Measurements from ENCODE around the gene PARL.

The PARL gene

GRCh38 chr3:183870563-183870962 is 14.1 kb downstream of the PARL start:
- no peaks in the 10 kb centered on the region for H3K4me1 ChIP-seq (ENCODE audit: insufficient read depth, low read length)
- H3K9me3 ChIP-seq (ENCODE audit: low read length) = peaks cover under 1% of the 10 kb centered on the region
- H2AFZ ChIP-seq (ENCODE audit: low read depth, low read length) = no peak overlapping the region
- no peak overlapping the region for H3K4me3 ChIP-seq (ENCODE audit: low read length)
- H3K36me3 ChIP-seq (ENCODE audit: insufficient read depth, low read length) = peaks cover 26% of the 10 kb centered on the region
- no peaks in the 10 kb centered on the region for H3K27me3 ChIP-seq (ENCODE audit: insufficient read depth, low read length)

- no peak overlapping the region for H3K4me3 ChIP-seq (ENCODE audit: low read length)
- H3K9me3 ChIP-seq (ENCODE audit: low read length) = peaks cover 3% of the 10 kb centered on the region
- no peaks in the 10 kb centered on the region for H3K4me1 ChIP-seq (ENCODE audit: insufficient read depth, low read length)
- no peaks in the 10 kb centered on the region for H3K27me3 ChIP-seq (ENCODE audit: insufficient read depth, low read length)
- no peak overlapping the region for H2AFZ ChIP-seq (ENCODE audit: low read depth, low read length)
- H3K36me3 ChIP-seq (ENCODE audit: insufficient read depth, low read length) = peaks cover 39% of the 10 kb centered on the region
Observed at GRCh38 chr3:183868796-183869195, 15.9 kb downstream of the PARL start.

GRCh38 chr3:183862610-183863009 is 22.1 kb downstream of the PARL start:
- no peaks in the 10 kb centered on the region for H3K4me1 ChIP-seq (ENCODE audit: insufficient read depth, low read length)
- H3K4me3 ChIP-seq (ENCODE audit: low read length) = no peak overlapping the region
- peaks cover 3% of the 10 kb centered on the region for H3K9me3 ChIP-seq (ENCODE audit: low read length)
- H2AFZ ChIP-seq (ENCODE audit: low read depth, low read length) = no peak overlapping the region
- peaks cover 87% of the 10 kb centered on the region for H3K36me3 ChIP-seq (ENCODE audit: insufficient read depth, low read length)
- no peaks in the 10 kb centered on the region for H3K27me3 ChIP-seq (ENCODE audit: insufficient read depth, low read length)

GRCh38 chr3:183857863-183858262 is 26.8 kb downstream of the PARL start:
- H3K4me3 ChIP-seq (ENCODE audit: low read length) = no peak overlapping the region
- H3K27me3 ChIP-seq (ENCODE audit: insufficient read depth, low read length) = no peaks in the 10 kb centered on the region
- peaks cover 5% of the 10 kb centered on the region for H3K9me3 ChIP-seq (ENCODE audit: low read length)
- no peaks in the 10 kb centered on the region for H3K4me1 ChIP-seq (ENCODE audit: insufficient read depth, low read length)
- H2AFZ ChIP-seq (ENCODE audit: low read depth, low read length) = no peak overlapping the region
- peaks cover 81% of the 10 kb centered on the region for H3K36me3 ChIP-seq (ENCODE audit: insufficient read depth, low read length)

GRCh38 chr3:183854318-183855035 is 30.2 kb downstream of the PARL start:
- Histone ChIP-seq H3K9me3 (ENCODE audit: low read length) (peaks cover 5% of the 10 kb centered on the region), H3K4me1 (ENCODE audit: insufficient read depth, low read length) (no peaks in the 10 kb centered on the region), H2AFZ (ENCODE audit: low read depth, low read length) (no peak overlapping the region), H3K36me3 (ENCODE audit: insufficient read depth, low read length) (peaks cover 59% of the 10 kb centered on the region), H3K4me3 (ENCODE audit: low read length) (no peak overlapping the region), H3K27me3 (ENCODE audit: insufficient read depth, low read length) (no peaks in the 10 kb centered on the region)

GRCh38 chr3:183845608-183846288 is 38.9 kb downstream of the PARL start:
- no peak overlapping the region for H3K4me3 ChIP-seq (ENCODE audit: low read length)
- H3K9me3 ChIP-seq (ENCODE audit: low read length) = no peaks in the 10 kb centered on the region
- H3K4me1 ChIP-seq (ENCODE audit: insufficient read depth, low read length) = no peaks in the 10 kb centered on the region
- H2AFZ ChIP-seq (ENCODE audit: low read depth, low read length) = no peak overlapping the region
- H3K27me3 ChIP-seq (ENCODE audit: insufficient read depth, low read length) = no peaks in the 10 kb centered on the region
- H3K36me3 ChIP-seq (ENCODE audit: insufficient read depth, low read length) = peaks cover 55% of the 10 kb centered on the region

- Histone ChIP-seq H3K9me3 (ENCODE audit: low read length) (no peaks in the 10 kb centered on the region), H3K36me3 (ENCODE audit: insufficient read depth, low read length) (peaks cover 56% of the 10 kb centered on the region), H2AFZ (ENCODE audit: low read depth, low read length) (no peak overlapping the region), H3K4me1 (ENCODE audit: insufficient read depth, low read length) (no peaks in the 10 kb centered on the region), H3K4me3 (ENCODE audit: low read length) (no peak overlapping the region), H3K27me3 (ENCODE audit: insufficient read depth, low read length) (no peaks in the 10 kb centered on the region)
Observed at GRCh38 chr3:183845090-183845489, 39.6 kb downstream of the PARL start.

- Histone ChIP-seq H3K4me3 (ENCODE audit: low read length) (no peak overlapping the region), H2AFZ (ENCODE audit: low read depth, low read length) (no peak overlapping the region), H3K36me3 (ENCODE audit: insufficient read depth, low read length) (peaks cover 57% of the 10 kb centered on the region), H3K9me3 (ENCODE audit: low read length) (no peaks in the 10 kb centered on the region), H3K4me1 (ENCODE audit: insufficient read depth, low read length) (no peaks in the 10 kb centered on the region), H3K27me3 (ENCODE audit: insufficient read depth, low read length) (no peaks in the 10 kb centered on the region)
Observed at GRCh38 chr3:183844606-183845005, 40.1 kb downstream of the PARL start.

GRCh38 chr3:183839751-183840150 is 44.9 kb downstream of the PARL start:
- Histone ChIP-seq H2AFZ (ENCODE audit: low read depth, low read length) (no peak overlapping the region), H3K4me3 (ENCODE audit: low read length) (no peak overlapping the region), H3K4me1 (ENCODE audit: insufficient read depth, low read length) (no peaks in the 10 kb centered on the region), H3K27me3 (ENCODE audit: insufficient read depth, low read length) (no peaks in the 10 kb centered on the region), H3K9me3 (ENCODE audit: low read length) (no peaks in the 10 kb centered on the region), H3K36me3 (ENCODE audit: insufficient read depth, low read length) (peaks cover 59% of the 10 kb centered on the region)

- H3K9me3 ChIP-seq (ENCODE audit: low read length) = no peaks in the 10 kb centered on the region
- peaks cover 17% of the 10 kb centered on the region for H3K4me1 ChIP-seq (ENCODE audit: insufficient read depth, low read length)
- no peaks in the 10 kb centered on the region for H3K27me3 ChIP-seq (ENCODE audit: insufficient read depth, low read length)
- H3K4me3 ChIP-seq (ENCODE audit: low read length) = no peak overlapping the region
- H2AFZ ChIP-seq (ENCODE audit: low read depth, low read length) = no peak overlapping the region
- H3K36me3 ChIP-seq (ENCODE audit: insufficient read depth, low read length) = peaks cover 51% of the 10 kb centered on the region
Observed at GRCh38 chr3:183837894-183838293, 46.8 kb downstream of the PARL start.

- Histone ChIP-seq H3K36me3 (ENCODE audit: insufficient read depth, low read length) (peaks cover 48% of the 10 kb centered on the region), H3K9me3 (ENCODE audit: low read length) (no peaks in the 10 kb centered on the region), H3K27me3 (ENCODE audit: insufficient read depth, low read length) (no peaks in the 10 kb centered on the region), H3K4me1 (ENCODE audit: insufficient read depth, low read length) (peaks cover 18% of the 10 kb centered on the region), H2AFZ (ENCODE audit: low read depth, low read length) (no peak overlapping the region), H3K4me3 (ENCODE audit: low read length) (no peak overlapping the region)
Observed at GRCh38 chr3:183837390-183837789, 47.3 kb downstream of the PARL start.

GRCh38 chr3:183833516-183833915 is 51.2 kb downstream of the PARL start:
- H3K9me3 ChIP-seq (ENCODE audit: low read length) = no peaks in the 10 kb centered on the region
- peaks cover 41% of the 10 kb centered on the region for H3K36me3 ChIP-seq (ENCODE audit: insufficient read depth, low read length)
- peaks cover 18% of the 10 kb centered on the region for H3K4me1 ChIP-seq (ENCODE audit: insufficient read depth, low read length)
- no peak overlapping the region for H3K4me3 ChIP-seq (ENCODE audit: low read length)
- H3K27me3 ChIP-seq (ENCODE audit: insufficient read depth, low read length) = no peaks in the 10 kb centered on the region
- no peak overlapping the region for H2AFZ ChIP-seq (ENCODE audit: low read depth, low read length)

- Histone ChIP-seq H3K4me3 (ENCODE audit: low read length) (no peak overlapping the region), H2AFZ (ENCODE audit: low read depth, low read length) (no peak overlapping the region), H3K27me3 (ENCODE audit: insufficient read depth, low read length) (no peaks in the 10 kb centered on the region), H3K36me3 (ENCODE audit: insufficient read depth, low read length) (peaks cover 28% of the 10 kb centered on the region), H3K9me3 (ENCODE audit: low read length) (no peaks in the 10 kb centered on the region), H3K4me1 (ENCODE audit: insufficient read depth, low read length) (peaks cover 32% of the 10 kb centered on the region)
Observed at GRCh38 chr3:183830187-183830586, 54.5 kb downstream of the PARL start.
